Motor neuron (in vitro differentiated cells): ENCODE data around the gene FBXW12. TPM values are rescaled to one million over a fixed set of nuclear protein-coding genes. Genes with fewer than 3 reads are reported as not detected.
A peak's percentile ranks its signal among the peaks of the same experiment; 100 is the strongest.

Experiments used
- ATAC-seq, 8 experiments: fragments of 200-7000 bp; cut with Tn5 transposase; replicated peaks in 6 of 8; 2 replicates each; pipeline ENCODE4 v1.8.0; 2021; ENCODE audit warnings: mild to moderate bottlenecking in 8 of 8, moderate library complexity in 8 of 8
- H3K27ac ChIP-seq, 2 donors: fragments of 250-450 bp; sonication (Bioruptor Pico); 2 replicates each; pipeline ENCODE4 v1.9.0; 2021; ENCODE audit warnings: antibody characterized with exemption in 2 of 2, mild to moderate bottlenecking in 2 of 2, moderate library complexity in 1 of 2
- H3K4me1 ChIP-seq, 2 donors: fragments of 250-450 bp; sonication (Bioruptor Pico); replicated peaks in 1 of 2; 2 replicates each; pipeline ENCODE4 v1.6.1; 2021; ENCODE audit warnings: antibody characterized with exemption in 2 of 2, mild to moderate bottlenecking in 2 of 2, moderate library complexity in 1 of 2
- H3K4me3 ChIP-seq, 5 donors: fragments of 250-450 bp; sonication (Bioruptor Pico); 2 replicates each; pipeline ENCODE4 v1.9.0; 2021; ENCODE audit warnings: antibody characterized with exemption in 5 of 5, mild to moderate bottlenecking in 5 of 5, moderate library complexity in 4 of 5
- WGBS, 10 experiments: fragments of 450-650 bp; shearing (Covaris generic); methylation state at CpG; one replicate each; pipeline ENCODE4 v1.0.0; 2022; 5-methylcytosine and 5-hydroxymethylcytosine counted together
- in situ Hi-C, 9 experiments: fragments of 400-800 bp; cut with MboI; loops; one replicate each; pipeline ENCODE4 v1.15.0; 2021; ENCODE audit warnings: low sequenced_read_pairs in 9 of 9, low pct_unique_long_range_greater_than_20kb in 2 of 9; ENCODE audit not compliant: unreplicated experiment in 9 of 9
- total RNA-seq, 8 experiments: library from RNA; unstranded; fragments of 300-600 nt; gene quantifications; 2 replicates each; pipeline versions ENCODE4 v1.2.3 to v1.2.4, GENCODE V29; 2022

FBXW12 gene
- total RNA-seq, 8 experiments from 2014 or later = 0.15 to 0.96 (median 0.38) TPM; not detected in 1

DNA sequence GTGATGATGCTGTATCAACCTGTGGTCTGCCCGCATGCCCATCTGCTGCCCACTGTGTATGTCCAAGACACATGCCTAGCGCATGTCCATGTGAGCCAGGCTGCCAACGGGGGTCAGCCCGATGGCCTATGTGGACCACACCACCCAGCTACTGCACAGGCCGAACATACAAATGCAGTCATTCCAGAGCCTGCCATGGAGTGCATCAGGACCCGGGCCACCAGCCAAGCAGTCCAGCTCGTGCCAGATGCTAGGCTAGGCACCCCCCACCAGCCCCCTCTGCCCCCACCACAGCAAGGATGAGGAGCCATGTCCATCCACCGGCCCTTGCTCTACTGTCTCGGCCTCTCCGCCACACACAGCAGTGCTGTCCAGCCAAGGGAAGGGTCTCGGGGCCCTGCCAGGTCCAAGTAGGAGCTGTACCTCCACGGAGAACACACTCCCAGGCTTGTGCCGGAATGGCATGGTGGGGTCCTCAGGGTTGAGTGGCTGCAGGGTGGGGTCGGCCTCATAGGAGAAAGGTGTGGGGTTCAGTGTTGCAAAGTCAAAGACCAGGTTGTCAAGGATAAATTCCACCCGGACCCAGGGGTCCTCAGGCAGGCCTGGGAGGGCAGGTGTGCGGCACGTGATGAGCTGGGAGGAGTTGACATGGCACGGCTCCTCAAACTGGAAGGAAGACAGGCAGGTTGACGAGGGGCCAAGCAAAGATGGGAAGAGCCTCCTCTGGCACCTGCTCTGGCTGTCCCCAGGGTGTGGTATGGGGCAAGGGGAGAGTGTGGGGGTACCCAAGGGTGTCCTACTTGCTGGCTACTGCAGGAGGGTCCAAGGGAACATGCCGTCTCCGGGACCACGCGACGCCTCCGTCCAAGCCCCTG, 42.6 kb downstream of the FBXW12 start:
- H3K4me1 ChIP-seq = peaks cover 0 to 2% of the 10 kb centered on the region in 2 donors
- ATAC-seq = no peak
- 58 to 100% (median 85%) methylated on average over 1 to 10 of the region's 25 CpGs; no CpG with 5 or more reads in 5 of the 10 experiments for WGBS, 10 experiments
- no peak overlapping the region for H3K27ac ChIP-seq
- in situ Hi-C loops = no loop called here
- no peak overlapping the region for H3K4me3 ChIP-seq

DNA sequence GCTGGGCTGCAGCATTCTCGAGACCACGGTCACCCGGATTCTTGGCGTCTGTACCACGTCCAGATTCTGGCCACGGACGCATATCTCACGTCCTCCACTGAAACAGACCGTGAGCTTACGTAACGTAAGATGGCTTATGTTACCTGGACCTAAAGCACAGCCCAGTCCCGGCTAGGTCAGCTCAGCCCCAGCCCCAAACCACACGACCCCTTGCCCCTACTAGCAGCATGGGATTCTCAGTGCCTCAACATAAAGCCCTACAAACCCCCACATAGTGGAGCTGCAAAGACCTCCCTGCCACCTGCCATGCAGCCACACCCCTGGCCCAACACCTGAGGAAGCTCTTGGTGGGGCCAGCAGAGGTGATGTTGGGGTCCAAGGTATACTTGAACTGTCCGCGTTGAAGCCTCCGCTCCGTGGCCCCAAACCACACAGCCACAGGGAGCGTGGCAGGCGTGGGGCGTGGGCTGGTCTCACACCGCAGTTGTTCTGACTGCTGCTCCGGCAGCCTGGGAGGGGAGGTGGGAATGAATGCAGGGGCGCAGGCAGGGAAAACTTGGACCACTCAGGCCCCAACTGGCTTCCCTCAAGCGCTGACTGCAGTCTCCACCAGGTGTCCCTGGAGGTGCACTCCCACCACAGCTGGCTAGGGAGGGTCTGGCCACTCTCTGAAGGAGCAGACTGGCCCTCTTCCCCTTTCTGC, 43.4 kb downstream of the FBXW12 start:
- no peak overlapping the region for H3K4me3 ChIP-seq
- ATAC-seq = peak in 1 of 8 experiments; percentile 13
- no peak overlapping the region for H3K27ac ChIP-seq
- WGBS, 10 experiments = 79 to 97% methylated on average over 9 to 11 of the region's 24 CpGs; no CpG with 5 or more reads in 8 of the 10 experiments
- peaks cover 0 to 2% of the 10 kb centered on the region in 2 donors for H3K4me1 ChIP-seq
- in situ Hi-C loops = no loop called here

DNA sequence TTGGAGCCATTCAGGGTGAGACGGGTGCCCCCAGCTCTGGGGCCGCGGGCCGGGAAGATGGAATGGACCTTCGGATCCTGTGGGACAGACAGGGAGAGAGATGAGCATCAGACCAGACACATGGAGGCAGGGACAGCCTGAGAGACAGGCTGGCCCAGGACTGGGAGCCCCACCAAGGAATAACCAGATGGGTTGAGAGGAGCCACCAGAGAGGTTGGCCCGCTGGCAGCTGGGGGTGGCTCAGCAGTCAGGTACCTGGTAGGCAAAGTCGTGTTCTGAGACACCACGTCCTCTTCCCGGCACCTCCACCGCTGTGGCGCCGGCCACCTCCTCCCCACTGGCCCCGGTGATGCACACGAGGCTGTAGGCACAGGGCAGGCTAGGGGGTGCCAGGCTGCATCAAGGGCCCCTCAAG, 44.1 kb downstream of the FBXW12 start:
- no peak for ATAC-seq
- Histone ChIP-seq H3K27ac (no peak overlapping the region), H3K4me1 (peaks cover 0 to 2% of the 10 kb centered on the region in 2 donors), H3K4me3 (no peak overlapping the region)
- in situ Hi-C loops = no loop called here
- WGBS, 10 experiments = 81% methylated on average over 5 of the region's 14 CpGs; no CpG with 5 or more reads in 9 of the 10 experiments

DNA sequence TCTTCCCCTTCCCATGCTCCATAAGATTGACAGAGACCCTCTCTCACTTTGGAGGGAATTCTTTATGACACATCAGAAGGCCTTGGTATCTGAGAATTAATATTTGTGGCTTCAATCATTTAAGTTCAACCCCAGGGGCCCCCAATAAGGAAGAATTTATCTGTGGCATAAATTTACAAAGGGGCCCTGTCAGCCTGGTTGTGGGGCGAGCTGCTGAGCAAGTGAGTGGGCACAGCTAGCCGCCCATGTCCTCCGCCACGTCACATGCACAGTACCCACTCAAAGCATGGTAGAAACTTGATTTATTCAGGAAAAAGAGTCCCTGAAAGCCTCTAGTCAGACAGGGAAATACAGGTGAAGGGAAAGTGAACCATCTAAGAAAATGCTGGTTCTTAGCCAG, 44.5 kb downstream of the FBXW12 start:
- in situ Hi-C loops = no loop called here
- no peak overlapping the region for H3K4me3 ChIP-seq
- ATAC-seq = no peak
- no peak overlapping the region for H3K27ac ChIP-seq
- peaks cover 0 to 2% of the 10 kb centered on the region in 2 donors for H3K4me1 ChIP-seq
- WGBS, 10 experiments = 73 to 97% (median 89%) methylated on average over 4 of the region's 4 CpGs; no CpG with 5 or more reads in 6 of the 10 experiments

DNA sequence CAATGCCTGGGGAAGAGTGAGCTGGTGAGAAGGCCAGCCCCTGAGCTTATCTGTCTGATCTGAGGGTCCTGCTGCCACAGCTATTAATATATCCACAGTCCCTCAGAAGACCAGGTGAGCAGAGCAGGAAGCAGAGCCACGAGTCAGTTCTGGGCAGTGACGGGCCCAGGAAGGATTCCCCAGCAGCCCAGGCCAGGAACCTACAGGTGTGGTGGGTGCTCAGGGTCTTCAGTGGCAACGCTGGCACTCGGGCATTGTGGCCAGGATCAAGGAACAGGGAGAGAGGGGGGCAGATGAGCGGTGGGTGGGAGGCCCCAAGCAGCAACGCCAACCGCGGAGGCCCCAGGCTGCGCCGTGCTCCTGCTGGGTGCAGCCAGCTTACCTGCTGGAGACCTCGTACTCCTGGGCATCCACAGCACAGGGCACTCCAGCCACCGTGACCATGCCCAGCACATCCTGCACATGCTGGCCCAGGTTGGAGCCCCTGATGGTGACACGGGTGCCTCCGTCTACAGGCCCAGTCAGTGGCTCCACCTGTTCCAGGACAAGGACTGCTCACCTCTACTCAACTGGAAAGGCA, 45.6 kb downstream of the FBXW12 start:
- WGBS, 10 experiments = 80 to 100% (median 97%) methylated on average over 1 to 5 of the region's 14 CpGs; no CpG with 5 or more reads in 4 of the 10 experiments
- ATAC-seq = no peak
- H3K27ac ChIP-seq = no peak overlapping the region
- H3K4me3 ChIP-seq = no peak overlapping the region
- in situ Hi-C loops = no loop called here
- peaks cover 0 to 2% of the 10 kb centered on the region in 2 donors for H3K4me1 ChIP-seq

DNA sequence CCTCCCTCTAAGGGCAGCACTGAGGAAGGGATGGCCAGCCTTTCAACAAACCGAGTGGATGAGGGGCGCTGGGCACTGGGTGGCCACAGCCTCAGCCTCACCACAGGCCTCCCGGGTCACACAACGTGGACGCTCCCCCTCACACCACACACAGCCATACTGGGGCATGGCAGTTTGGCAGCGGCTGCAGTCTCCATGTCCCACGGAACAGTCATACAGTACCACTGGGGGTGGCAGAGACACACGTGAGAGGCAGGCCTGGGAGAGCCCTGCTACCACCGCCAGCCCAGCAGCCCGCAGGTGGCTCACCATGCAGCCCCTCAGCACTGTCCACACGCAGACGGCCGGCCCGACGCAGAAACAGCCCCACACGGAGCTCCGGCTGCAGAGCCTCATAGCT, 46.1 kb downstream of the FBXW12 start:
- WGBS, 10 experiments = 88 to 100% (median 94%) methylated on average over 3 to 10 of the region's 17 CpGs; no CpG with 5 or more reads in 6 of the 10 experiments
- in situ Hi-C loops = no loop called here
- H3K4me3 ChIP-seq = no peak overlapping the region
- ATAC-seq = no peak
- peaks cover 0 to 2% of the 10 kb centered on the region in 2 donors for H3K4me1 ChIP-seq
- no peak overlapping the region for H3K27ac ChIP-seq

DNA sequence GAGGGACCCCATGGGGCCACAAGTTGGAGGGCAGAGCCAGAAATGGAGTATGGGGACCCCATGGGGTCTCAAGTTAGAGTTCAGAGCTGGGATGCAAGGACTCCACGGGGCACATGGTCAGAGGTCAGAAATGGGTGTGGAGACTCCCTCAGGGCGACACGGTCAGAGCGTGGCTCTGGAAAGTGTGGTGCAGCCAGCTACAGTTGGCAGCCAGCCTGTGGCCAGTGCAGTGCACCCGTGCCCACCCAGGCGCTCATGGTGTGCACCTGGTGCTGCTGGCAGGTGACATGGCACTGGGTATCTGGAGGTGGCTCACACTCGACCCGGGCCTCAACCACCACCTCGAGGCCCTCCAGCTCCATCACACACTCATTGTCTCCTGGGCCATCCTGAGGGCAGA, 46.6 kb downstream of the FBXW12 start:
- Histone ChIP-seq H3K27ac (no peak overlapping the region), H3K4me3 (no peak overlapping the region), H3K4me1 (peaks cover 0 to 2% of the 10 kb centered on the region in 2 donors)
- in situ Hi-C loops = no loop called here
- WGBS, 10 experiments = 81% methylated on average over 4 of the region's 9 CpGs; no CpG with 5 or more reads in 9 of the 10 experiments
- ATAC-seq = no peak

DNA sequence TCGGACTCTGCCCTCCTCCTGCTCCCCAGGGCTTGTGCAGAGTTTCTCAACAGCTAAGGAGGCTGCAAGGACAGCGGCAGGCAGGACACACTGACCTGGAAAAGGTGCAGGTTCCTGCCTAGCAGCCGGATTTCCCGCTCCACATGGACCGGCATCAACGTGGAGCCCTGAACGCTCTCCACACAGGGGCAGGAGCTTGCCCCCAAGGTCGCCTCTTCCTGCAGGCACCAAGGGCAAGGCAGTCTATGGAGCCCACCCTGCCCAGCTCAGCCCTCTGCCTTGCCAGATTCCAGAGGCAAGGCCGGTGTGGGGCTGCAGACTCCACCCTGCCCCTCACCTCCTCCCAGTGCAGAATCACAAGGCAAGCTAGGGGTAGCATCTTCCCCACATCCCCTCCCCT, 47.1 kb downstream of the FBXW12 start:
- WGBS, 10 experiments = 93% methylated on average over 5 of the region's 9 CpGs; no CpG with 5 or more reads in 9 of the 10 experiments
- Histone ChIP-seq H3K4me1 (peaks cover 0 to 2% of the 10 kb centered on the region in 2 donors), H3K27ac (no peak overlapping the region), H3K4me3 (no peak overlapping the region)
- in situ Hi-C loops = no loop called here
- no peak for ATAC-seq

DNA sequence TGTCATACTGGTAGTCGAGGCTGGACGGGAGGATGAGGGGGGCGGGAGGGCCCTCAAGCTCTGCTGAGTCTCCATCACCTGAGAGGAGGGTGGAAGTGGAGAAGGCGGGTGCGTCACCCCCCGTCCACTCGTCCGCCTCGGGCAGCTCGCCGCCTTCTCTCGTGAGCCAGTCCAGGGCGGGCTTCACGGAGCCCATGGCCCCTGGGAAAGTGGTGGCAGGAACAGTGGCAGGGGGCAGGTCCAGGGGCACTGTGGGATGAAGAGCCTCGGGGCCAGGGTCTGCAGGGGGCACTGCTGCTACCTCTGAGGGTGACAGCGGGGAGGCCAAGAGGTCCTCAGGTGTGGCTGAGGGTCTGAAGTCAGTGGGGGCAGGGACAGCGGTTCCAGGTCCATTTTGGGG, 47.6 kb downstream of the FBXW12 start:
- ATAC-seq = no peak
- WGBS, 10 experiments = 70 to 100% methylated on average over 1 to 2 of the region's 17 CpGs; no CpG with 5 or more reads in 8 of the 10 experiments

DNA sequence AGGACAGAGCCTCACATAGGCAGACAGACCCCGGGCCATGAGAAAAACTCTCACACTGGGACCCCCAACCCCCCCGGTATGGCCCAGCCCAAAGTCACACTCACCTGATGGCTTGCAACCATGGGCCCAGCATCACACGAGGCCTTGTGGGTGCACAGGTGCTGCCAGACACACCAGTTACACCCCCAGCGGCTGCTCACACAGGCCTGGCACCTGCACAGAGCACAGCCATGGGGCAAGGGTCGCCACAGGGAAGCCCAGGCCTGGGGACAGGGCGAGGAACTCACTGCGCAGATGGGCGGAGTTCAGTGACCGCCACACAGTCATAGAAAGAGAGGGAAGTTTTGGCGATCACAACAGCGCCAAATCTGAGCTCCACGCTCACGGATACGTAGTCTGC, 48.5 kb downstream of the FBXW12 start:
- Histone ChIP-seq H3K4me3 (no peak overlapping the region), H3K4me1 (peaks cover 4 to 5% of the 10 kb centered on the region in 2 donors), H3K27ac (no peak overlapping the region)
- in situ Hi-C loops = no loop called here
- no peak for ATAC-seq
- WGBS, 10 experiments = 80 to 100% (median 92%) methylated on average over 1 to 5 of the region's 14 CpGs; no CpG with 5 or more reads in 5 of the 10 experiments

More for the DNA sequence above, 47.6 kb downstream of the FBXW12 start:
- Histone ChIP-seq H3K4me1 (peaks cover 0 to 2% of the 10 kb centered on the region in 2 donors), H3K27ac (no peak overlapping the region), H3K4me3 (no peak overlapping the region)
- in situ Hi-C loops = no loop called here

DNA sequence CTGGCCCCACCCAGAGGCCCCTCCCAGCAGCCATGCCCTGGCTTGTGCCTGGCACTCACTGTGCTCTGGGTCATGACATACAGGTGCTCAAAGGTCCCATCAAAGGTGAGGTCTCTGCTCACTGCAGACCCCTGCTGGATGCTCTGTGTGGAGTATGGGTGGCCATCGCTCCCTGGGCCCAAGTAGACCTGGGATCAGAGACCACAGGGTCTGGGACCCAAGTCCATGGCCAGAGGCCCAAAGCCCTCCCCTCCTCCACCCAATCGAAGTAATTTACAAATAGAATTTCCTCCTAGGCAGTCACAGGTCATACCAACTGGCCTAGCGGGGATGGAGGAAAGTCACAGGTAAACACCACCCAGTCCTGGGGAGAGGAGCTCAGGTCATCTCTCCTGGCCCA, 50.3 kb downstream of the FBXW12 start:
- WGBS, 10 experiments = 50 to 100% methylated on average over 1 of the region's 3 CpGs; no CpG with 5 or more reads in 8 of the 10 experiments
- H3K4me1 ChIP-seq = peaks cover 17 to 22% of the 10 kb centered on the region in 2 donors
- in situ Hi-C loops = no loop called here
- H3K27ac ChIP-seq = no peak overlapping the region
- H3K4me3 ChIP-seq = no peak overlapping the region
- ATAC-seq = no peak

DNA sequence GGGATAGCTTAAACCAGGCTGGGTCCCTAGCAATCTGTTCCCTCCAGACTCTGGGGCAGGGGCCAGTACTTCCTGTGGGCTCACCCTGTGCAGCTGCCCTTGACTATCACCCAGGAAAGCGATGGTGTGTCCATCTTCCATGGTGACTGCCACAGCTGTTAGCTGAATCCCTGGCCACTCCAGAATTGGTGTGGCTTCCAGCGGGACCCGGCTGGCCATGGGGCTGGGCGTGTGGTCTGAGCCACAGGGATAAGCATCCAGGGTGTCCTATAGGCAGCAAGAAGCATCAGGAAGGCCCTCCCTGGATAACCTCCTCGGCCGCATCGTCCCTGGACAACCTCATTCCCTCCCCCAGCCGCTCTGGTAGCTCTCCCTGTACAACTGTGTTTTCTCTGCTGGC, 50.7 kb downstream of the FBXW12 start:
- in situ Hi-C loops = no loop called here
- 92 to 100% (median 100%) methylated on average over 1 to 4 of the region's 8 CpGs; no CpG with 5 or more reads in 7 of the 10 experiments for WGBS, 10 experiments
- H3K27ac ChIP-seq = no peak overlapping the region
- peaks cover 21 to 26% of the 10 kb centered on the region in 2 donors for H3K4me1 ChIP-seq
- ATAC-seq = no peak
- H3K4me3 ChIP-seq = no peak overlapping the region
